NB4 (cell line): ENCODE data around the gene FAM43B.
"Not testable (repeated sequence)": the region's sequence is repeated elsewhere in the genome, so short reads cannot be mapped to it uniquely, and the experiment has no call there.

Experiments used
- DNase-seq: peaks from one replicate; pipeline ENCODE4 v3.0.0; 2010; ENCODE audit warnings: low read depth
- H3K4me3 ChIP-seq: one replicate; pipeline ENCODE4 v1.5.1; 2011; ENCODE audit warnings: mild to moderate bottlenecking, low read depth, low read length, moderate library complexity
- CTCF ChIP-seq: IDR thresholded peaks from one replicate; pipeline ENCODE4 v1.5.1; 2012; ENCODE audit warnings: low read depth, low read length
- MAX ChIP-seq: IDR thresholded peaks from 2 replicates; pipeline ENCODE4 v1.6.1; 2011; ENCODE audit warnings: low read depth, low read length
- MYC ChIP-seq: IDR thresholded peaks from 2 replicates; pipeline ENCODE4 v1.6.1; 2011; ENCODE audit warnings: low read depth, low read length
- POLR2A ChIP-seq: IDR thresholded peaks from 2 replicates; pipeline ENCODE4 v1.6.1; 2011; ENCODE audit warnings: mild to moderate bottlenecking; ENCODE audit not compliant: insufficient read length; ENCODE audit errors: extremely low read depth

The FAM43B gene

GRCh38 chr1:20511518-20512428 lies 40.6 kb upstream of the FAM43B start:
- DNase-seq, result no peak
- TF ChIP-seq MYC (no peak), POLR2A (no peak), CTCF (no peak)
- no peak overlapping the region for H3K4me3 ChIP-seq

- not testable (repeated sequence) for H3K4me3 ChIP-seq, DNase-seq
Observed at GRCh38 chr1:20519609-20520262, 32.6 kb upstream of the FAM43B start.

GRCh38 chr1:20521960-20522861 lies 30.2 kb upstream of the FAM43B start:
- no peak overlapping the region for H3K4me3 ChIP-seq
- DNase-seq, result peak; percentile 64
- TF ChIP-seq CTCF, result peak; percentile 86
- no peak for TF ChIP-seq MAX
- no peak for TF ChIP-seq POLR2A
- TF ChIP-seq MYC, result no peak

- no peak for DNase-seq
- no peak for TF ChIP-seq MYC
- TF ChIP-seq POLR2A, result no peak
- no peak for TF ChIP-seq MAX
- no peak for TF ChIP-seq CTCF
- H3K4me3 ChIP-seq, result no peak overlapping the region
Observed at GRCh38 chr1:20526267-20526666, 26.1 kb upstream of the FAM43B start.

GRCh38 chr1:20528221-20528620 lies 24.2 kb upstream of the FAM43B start:
- no peak overlapping the region for H3K4me3 ChIP-seq
- TF ChIP-seq POLR2A (no peak), MYC (no peak), MAX (no peak), CTCF (no peak)

GRCh38 chr1:20530306-20530705 lies 22.1 kb upstream of the FAM43B start:
- no peak for DNase-seq
- TF ChIP-seq MAX (no peak), MYC (no peak), CTCF (no peak), POLR2A (no peak)
- H3K4me3 ChIP-seq, result no peak overlapping the region

More at GRCh38 chr1:20528221-20528620, 24.2 kb upstream of the FAM43B start:
- DNase-seq, result no peak
